Gastroesophageal sphincter (tissue), 4 donors: Measurements from ENCODE around the gene RAN. TPM values are rescaled to one million over a fixed set of nuclear protein-coding genes. Genes with fewer than 3 reads are reported as not detected.

ENCODE experiments used
- ATAC-seq: fragments of 150-250 bp; one replicate; pipeline ENCODE4 v1.9.1; 2016; ENCODE audit warnings: mild to moderate bottlenecking, moderate library complexity
- H3K27ac ChIP-seq, 4 donors: fragments of 200-600 bp; sonication (generic) in 3 of 4; 1 replicate in 3 of 4; 2 replicates in 1 of 4; pipeline ENCODE4 v1.5.1; 2016 to 2019
- H3K27me3 ChIP-seq: fragments of 200-600 bp; sonication (generic); one replicate; pipeline ENCODE4 v1.5.1; 2019
- H3K36me3 ChIP-seq, 2 donors: fragments of 200-600 bp; sonication (generic); one replicate each; pipeline ENCODE4 v1.5.1; 2019; ENCODE audit warnings: control low read depth in 1 of 2
- H3K4me1 ChIP-seq, 3 donors: fragments of 200-600 bp; sonication (generic); 1 replicate in 2 of 3; 2 replicates in 1 of 3; pipeline ENCODE4 v1.5.1; 2016 to 2019; ENCODE audit warnings: control low read depth in 2 of 3
- H3K4me3 ChIP-seq, 2 donors: fragments of 200-600 bp; sonication (generic); one replicate each; pipeline ENCODE4 v1.5.1; 2019; ENCODE audit warnings: mild to moderate bottlenecking in 1 of 2, moderate library complexity in 1 of 2
- H3K9me3 ChIP-seq, 3 donors: fragments of 200-600 bp; sonication (generic); one replicate each; pipeline ENCODE4 v1.5.1; 2017 to 2019; ENCODE audit warnings: control low read depth in 2 of 3
- CTCF ChIP-seq, 4 experiments: fragments of 200-600 bp in 2 of 4; fragments of 450-650 bp in 2 of 4; sonication (generic) in 1 of 4; IDR thresholded peaks; one replicate each; pipeline ENCODE4 v1.5.1; 2017 to 2019; ENCODE audit warnings: antibody characterized with exemption in 4 of 4, mild to moderate bottlenecking in 2 of 4, moderate library complexity in 2 of 4
- EP300 ChIP-seq: sonication (generic); formaldehyde crosslinking; IDR thresholded peaks from one replicate; pipeline ENCODE4 v1.6.1; 2017; ENCODE audit warnings: antibody characterized with exemption, mild to moderate bottlenecking
- POLR2A ChIP-seq, 2 donors: fragments of 450-650 bp; IDR thresholded peaks; one replicate each; pipeline ENCODE4 v1.6.1; 2017; ENCODE audit warnings: antibody characterized with exemption in 2 of 2, mild to moderate bottlenecking in 2 of 2, moderate library complexity in 1 of 2
- POLR2AphosphoS5 ChIP-seq: sonication (generic); formaldehyde crosslinking; IDR thresholded peaks from one replicate; pipeline ENCODE4 v1.6.1; 2017; ENCODE audit warnings: antibody characterized with exemption
- WGBS, 2 donors: methylation state at CpG; one replicate each; pipeline ENCODE4 v1.1.5; 2018; ENCODE audit warnings: low coverage in 1 of 2; 5-methylcytosine and 5-hydroxymethylcytosine counted together
- total RNA-seq, 4 donors: library from RNA; depleted of rRNA; stranded (reverse); fragments of >200 nt; gene quantifications; one replicate each; pipeline ENCODE4 v1.1.0, GENCODE V29; 2016

The RAN gene
- total RNA-seq, 4 donors from 2014 or later: 139 to 199 (median 167) TPM

DNA sequence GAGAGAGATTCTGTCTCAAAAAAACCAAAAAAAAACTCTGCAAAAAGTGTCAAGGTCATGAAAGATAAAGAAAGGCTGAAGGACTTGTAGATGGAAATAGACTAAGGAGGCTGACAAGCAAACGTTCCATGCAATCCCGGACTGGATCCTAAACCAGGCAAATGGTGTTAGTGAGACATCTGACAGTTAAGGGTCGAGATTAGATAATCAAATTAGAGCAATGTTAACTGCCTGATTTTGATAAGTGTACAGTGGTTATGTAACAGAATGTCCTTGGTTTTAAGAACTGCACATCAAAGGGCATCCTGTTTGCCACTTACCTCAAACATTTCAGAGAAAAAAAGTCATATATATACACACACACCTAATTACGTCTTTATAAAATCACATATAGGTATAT is 3.5 kb upstream of the RAN start:
- H3K4me1 ChIP-seq: peaks cover 5 to 22% (median 6%) of the 10 kb centered on the region in 3 donors
- H3K9me3 ChIP-seq: no peaks in the 10 kb centered on the region
- no peak overlapping the region for H3K4me3 ChIP-seq
- no peaks in the 10 kb centered on the region for H3K27me3 ChIP-seq
- ATAC-seq: no peak
- peaks cover 0 to 4% of the 10 kb centered on the region in 2 donors for H3K36me3 ChIP-seq
- H3K27ac ChIP-seq: no peak overlapping the region
- WGBS, 2 donors: 50 to 74% methylated on average over 4 of the region's 4 CpGs
- TF ChIP-seq CTCF (IDR thresholded peaks at IDR 0.05) (no peak), POLR2A (IDR thresholded peaks at IDR 0.05) (no peak), POLR2AphosphoS5 (no peak), EP300 (no peak)

DNA sequence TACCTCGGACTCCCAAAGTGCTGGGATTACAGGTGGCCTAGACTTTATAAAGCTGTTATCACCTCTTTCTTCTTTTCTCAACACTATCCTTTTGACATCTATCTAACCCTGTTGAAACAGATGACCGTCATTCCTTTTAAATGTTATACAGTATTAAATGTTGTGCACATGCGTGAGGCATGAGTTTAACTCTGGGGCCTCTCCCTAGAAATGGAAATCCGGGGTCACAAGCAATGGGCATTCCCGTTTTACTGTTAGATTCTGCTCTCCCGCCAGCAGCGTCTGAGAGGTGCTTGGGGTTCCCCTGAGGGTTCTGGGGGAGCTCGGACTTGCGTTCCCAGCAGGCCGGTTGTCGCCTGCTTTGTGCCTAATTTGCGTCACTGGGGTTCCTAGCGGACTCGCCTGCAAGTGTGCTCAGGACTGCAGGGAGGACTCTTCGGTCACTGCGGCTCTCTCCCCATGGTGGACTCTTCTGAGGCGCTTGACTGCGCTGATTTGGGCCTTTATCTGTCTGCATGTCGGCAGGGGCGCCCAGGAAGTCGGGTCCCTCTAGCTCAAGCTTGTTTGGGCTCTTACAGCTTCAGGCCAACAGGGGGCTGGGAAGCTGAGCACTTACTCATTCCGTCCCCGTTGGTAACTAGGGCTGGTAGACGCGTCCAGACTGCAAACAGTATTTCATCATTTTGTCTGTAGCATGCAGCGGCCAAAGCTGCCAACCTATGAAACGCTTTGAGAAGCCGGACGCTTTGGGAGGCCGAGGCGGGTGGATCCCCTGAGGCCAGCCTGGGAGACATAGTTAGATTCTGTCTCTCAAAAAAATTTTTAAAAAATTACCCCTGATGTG is 1.2 kb upstream of the RAN start:
- Histone ChIP-seq H3K36me3 (peaks cover 0 to 26% of the 10 kb centered on the region in 2 donors), H3K4me3 (peak overlapping the region; percentile 37 to 82), H3K27me3 (no peaks in the 10 kb centered on the region), H3K4me1 (peaks cover 5 to 43% (median 12%) of the 10 kb centered on the region in 3 donors), H3K27ac (peak overlapping the region; percentile 41 to 97 (median 94)), H3K9me3 (no peaks in the 10 kb centered on the region)
- 28 to 59% methylated on average over 10 to 15 of the region's 31 CpGs for WGBS, 2 donors
- ATAC-seq: peak; percentile 66
- TF ChIP-seq POLR2AphosphoS5: peak; percentile 53
- no peak for TF ChIP-seq EP300
- TF ChIP-seq CTCF (IDR thresholded peaks at IDR 0.05): peak in 3 of 4 experiments; percentile 33 to 66 (median 65)

- ATAC-seq: peak; percentile 20
- 2 to 9% methylated on average over 7 to 17 of the region's 79 CpGs for WGBS, 2 donors
- no peaks in the 10 kb centered on the region for H3K9me3 ChIP-seq
- H3K4me3 ChIP-seq: peak overlapping the region; percentile 82 to 97
- no peaks in the 10 kb centered on the region for H3K27me3 ChIP-seq
- H3K4me1 ChIP-seq: peaks cover 5 to 43% (median 12%) of the 10 kb centered on the region in 3 donors
- H3K36me3 ChIP-seq: peaks cover 0 to 44% of the 10 kb centered on the region in 2 donors
- TF ChIP-seq POLR2A (IDR thresholded peaks at IDR 0.05) (no peak), EP300 (no peak), POLR2AphosphoS5 (no peak), CTCF (IDR thresholded peaks at IDR 0.05) (no peak)
- H3K27ac ChIP-seq: peak overlapping the region; percentile 58 to 97 (median 94)
These were observed 572 bp downstream of the RAN start for GRCh38 chr12:130872179-130873096.

GRCh38 chr12:130873106-130873795 is 1.4 kb downstream of the RAN start:
- Histone ChIP-seq H3K36me3 (peaks cover 0 to 45% of the 10 kb centered on the region in 2 donors), H3K27ac (peak overlapping the region in 2 of 4 donors; percentile 91 to 97), H3K4me3 (peak overlapping the region; percentile 82 to 97), H3K27me3 (no peaks in the 10 kb centered on the region), H3K4me1 (peaks cover 5 to 43% (median 12%) of the 10 kb centered on the region in 3 donors), H3K9me3 (no peaks in the 10 kb centered on the region)
- no peak for ATAC-seq
- 33 to 45% methylated on average over 4 of the region's 4 CpGs for WGBS, 2 donors
- TF ChIP-seq POLR2AphosphoS5: no peak
- TF ChIP-seq CTCF (IDR thresholded peaks at IDR 0.05): no peak
- no peak for TF ChIP-seq EP300
- no peak for TF ChIP-seq POLR2A (IDR thresholded peaks at IDR 0.05)
